Keratinocyte (primary cell): ENCODE measurements around the gene BTBD16.

ENCODE experiments used
- CTCF ChIP-seq, 3 experiments: IDR thresholded peaks in 1 of 3; conservative IDR thresholded peaks in 1 of 3; optimal IDR thresholded peaks in 1 of 3; 2 replicates in 2 of 3; 3 replicates in 1 of 3; pipeline versions ENCODE3 to v1.5.1; 2011; ENCODE audit warnings: low read length in 3 of 3, mild to moderate bottlenecking in 3 of 3, moderate library complexity in 2 of 3, control low read depth in 1 of 3, inconsistent platforms in 1 of 3; ENCODE audit not compliant: insufficient read depth in 2 of 3; ENCODE audit errors: extremely low read depth in 1 of 3
- EZH2 ChIP-seq: IDR thresholded peaks from one replicate; pipeline ENCODE4 v1.6.1; 2012; ENCODE audit warnings: inconsistent platforms, mild to moderate bottlenecking, low read length, moderate library complexity

DNA sequence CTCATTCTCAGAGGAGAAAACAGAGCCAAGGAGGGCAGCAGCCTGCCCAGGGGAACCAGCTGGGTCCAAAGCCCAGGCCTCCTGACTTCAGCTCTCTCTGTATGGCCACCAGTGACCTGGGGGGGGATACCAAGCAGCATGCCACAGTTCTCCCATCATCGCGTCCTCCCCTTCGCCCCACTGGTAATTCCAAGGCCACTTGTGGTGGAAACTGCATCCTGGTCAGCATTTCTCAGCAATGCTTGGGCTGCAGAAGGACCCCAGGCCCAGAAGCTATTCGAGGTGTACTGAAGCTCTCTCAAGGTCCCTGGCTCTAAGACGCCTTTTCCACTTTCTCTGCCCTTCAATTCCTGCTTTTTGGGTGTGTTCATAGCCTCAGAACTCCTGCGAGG lies 27.1 kb downstream of the BTBD16 start:
- TF ChIP-seq CTCF (optimal IDR thresholded peaks at IDR 0.05 in 1 of 3, IDR thresholded peaks at IDR 0.05 in 1 of 3, conservative IDR thresholded peaks at IDR 0.05 in 1 of 3; ENCODE audit: extremely low read depth in 1 of 3, insufficient read depth in 2 of 3, low read length in 3 of 3) (no peak), EZH2 (no peak)
